ENCODE measurements around the gene SH3TC2.
"Not testable (repeated sequence)": the region's sequence is repeated elsewhere in the genome, so short reads cannot be mapped to it uniquely, and the experiment has no call there.

The SH3TC2 gene

GRCh38 chr5:149063017-149063687, at the start of gene SH3TC2:
Gene SH3TC2 (minus strand): TSS chr5:149063062. CDS start chr5:149063022, 40 bp downstream.
- Mint-ChIP-seq H3K4me1 (no peaks in the 10 kb centered on the region), H3K36me3 (peaks cover 2% of the 10 kb centered on the region), H3K27ac (no peak within 1 kb of the TSS), H3K27me3 (peaks cover 13% of the 10 kb centered on the region), H3K4me3 (no peak within 1 kb of the TSS), H3K9me3 (peaks cover 9% of the 10 kb centered on the region)
- no peak for ATAC-seq (ENCODE audit: low read depth)
- DNase-seq (ENCODE audit: low spot score in 2 of 2) = no peak

- Mint-ChIP-seq H3K27me3 (peaks cover 6% of the 10 kb centered on the region), H3K4me3 (no peak overlapping the region), H3K4me1 (no peaks in the 10 kb centered on the region), H3K27ac (no peak overlapping the region), H3K9me3 (no peaks in the 10 kb centered on the region), H3K36me3 (no peaks in the 10 kb centered on the region)
- ATAC-seq (ENCODE audit: low read depth) = no peak
- DNase-seq (ENCODE audit: low spot score in 2 of 2) = no peak
Observed at GRCh38 chr5:149110406-149110805, 47.5 kb upstream of the SH3TC2 start.

GRCh38 chr5:149108651-149109280, 45.9 kb upstream of the SH3TC2 start:
- Mint-ChIP-seq H3K27me3 (peaks cover 6% of the 10 kb centered on the region), H3K27ac (no peak overlapping the region), H3K4me1 (no peaks in the 10 kb centered on the region), H3K4me3 (no peak overlapping the region), H3K9me3 (no peaks in the 10 kb centered on the region), H3K36me3 (no peaks in the 10 kb centered on the region)
- DNase-seq (ENCODE audit: low spot score in 2 of 2) (no peak), ATAC-seq (ENCODE audit: low read depth) (no peak)

- Mint-ChIP-seq H3K4me1 (no peaks in the 10 kb centered on the region), H3K9me3 (peaks cover 26% of the 10 kb centered on the region), H3K4me3 (no peak overlapping the region), H3K36me3 (peaks cover 4% of the 10 kb centered on the region), H3K27me3 (peaks cover 2% of the 10 kb centered on the region), H3K27ac (no peak overlapping the region)
- DNase-seq (ENCODE audit: low spot score in 2 of 2) (no peak), ATAC-seq (ENCODE audit: low read depth) (no peak)
Observed at GRCh38 chr5:149100331-149100730, 37.5 kb upstream of the SH3TC2 start.

GRCh38 chr5:149099920-149100319, 37.1 kb upstream of the SH3TC2 start:
- no peak overlapping the region for H3K4me3 Mint-ChIP-seq
- DNase-seq (ENCODE audit: low spot score in 2 of 2) = no peak
- no peak overlapping the region for H3K27ac Mint-ChIP-seq
- H3K9me3 Mint-ChIP-seq = peaks cover 26% of the 10 kb centered on the region
- H3K36me3 Mint-ChIP-seq = peaks cover 4% of the 10 kb centered on the region
- H3K4me1 Mint-ChIP-seq = no peaks in the 10 kb centered on the region
- peaks cover 2% of the 10 kb centered on the region for H3K27me3 Mint-ChIP-seq
- no peak for ATAC-seq (ENCODE audit: low read depth)

GRCh38 chr5:149094996-149095395, 32.1 kb upstream of the SH3TC2 start:
- no peaks in the 10 kb centered on the region for H3K4me1 Mint-ChIP-seq
- peaks cover 8% of the 10 kb centered on the region for H3K27me3 Mint-ChIP-seq
- H3K4me3 Mint-ChIP-seq = no peak overlapping the region
- DNase-seq (ENCODE audit: low spot score in 2 of 2) = no peak
- peaks cover 15% of the 10 kb centered on the region for H3K9me3 Mint-ChIP-seq
- H3K36me3 Mint-ChIP-seq = peaks cover 2% of the 10 kb centered on the region
- H3K27ac Mint-ChIP-seq = no peak overlapping the region
- ATAC-seq (ENCODE audit: low read depth) = no peak

GRCh38 chr5:149093625-149094024, 30.8 kb upstream of the SH3TC2 start:
- Mint-ChIP-seq H3K9me3 (peaks cover 6% of the 10 kb centered on the region), H3K27ac (no peak overlapping the region), H3K27me3 (peaks cover 10% of the 10 kb centered on the region), H3K36me3 (no peaks in the 10 kb centered on the region), H3K4me1 (no peaks in the 10 kb centered on the region), H3K4me3 (no peak overlapping the region)
- DNase-seq (ENCODE audit: low spot score in 2 of 2) = no peak
- no peak for ATAC-seq (ENCODE audit: low read depth)

- H3K4me1 Mint-ChIP-seq = no peaks in the 10 kb centered on the region
- ATAC-seq (ENCODE audit: low read depth) = no peak
- DNase-seq (ENCODE audit: low spot score in 2 of 2) = no peak
- peaks cover 4% of the 10 kb centered on the region for H3K9me3 Mint-ChIP-seq
- no peak overlapping the region for H3K4me3 Mint-ChIP-seq
- peaks cover 18% of the 10 kb centered on the region for H3K27me3 Mint-ChIP-seq
- no peaks in the 10 kb centered on the region for H3K36me3 Mint-ChIP-seq
- H3K27ac Mint-ChIP-seq = no peak overlapping the region
Observed at GRCh38 chr5:149089796-149090195, 26.9 kb upstream of the SH3TC2 start.

- Mint-ChIP-seq H3K9me3 (peaks cover 4% of the 10 kb centered on the region), H3K27me3 (peaks cover 19% of the 10 kb centered on the region), H3K27ac (no peak overlapping the region), H3K4me1 (no peaks in the 10 kb centered on the region), H3K4me3 (no peak overlapping the region), H3K36me3 (no peaks in the 10 kb centered on the region)
- DNase-seq (ENCODE audit: low spot score in 2 of 2) (no peak), ATAC-seq (ENCODE audit: low read depth) (no peak)
Observed at GRCh38 chr5:149088686-149089085, 25.8 kb upstream of the SH3TC2 start.

- no peak for DNase-seq (ENCODE audit: low spot score in 2 of 2)
- no peaks in the 10 kb centered on the region for H3K36me3 Mint-ChIP-seq
- H3K4me1 Mint-ChIP-seq = no peaks in the 10 kb centered on the region
- H3K4me3 Mint-ChIP-seq = no peak overlapping the region
- H3K9me3 Mint-ChIP-seq = peaks cover 3% of the 10 kb centered on the region
- H3K27ac Mint-ChIP-seq = no peak overlapping the region
- H3K27me3 Mint-ChIP-seq = peaks cover 11% of the 10 kb centered on the region
- no peak for ATAC-seq (ENCODE audit: low read depth)
Observed at GRCh38 chr5:149083846-149084245, 21.0 kb upstream of the SH3TC2 start.

- Mint-ChIP-seq H3K4me1 (no peaks in the 10 kb centered on the region), H3K27me3 (peaks cover 11% of the 10 kb centered on the region), H3K9me3 (peaks cover 3% of the 10 kb centered on the region), H3K4me3 (no peak overlapping the region), H3K27ac (no peak overlapping the region), H3K36me3 (no peaks in the 10 kb centered on the region)
- no peak for ATAC-seq (ENCODE audit: low read depth)
- no peak for DNase-seq (ENCODE audit: low spot score in 2 of 2)
Observed at GRCh38 chr5:149082271-149082670, 19.4 kb upstream of the SH3TC2 start.

GRCh38 chr5:149080294-149080693, 17.4 kb upstream of the SH3TC2 start:
- Mint-ChIP-seq H3K4me1 (no peaks in the 10 kb centered on the region), H3K36me3 (peaks cover 4% of the 10 kb centered on the region), H3K27ac (no peak overlapping the region), H3K9me3 (peaks cover 6% of the 10 kb centered on the region), H3K27me3 (peaks cover 8% of the 10 kb centered on the region), H3K4me3 (no peak overlapping the region)
- ATAC-seq (ENCODE audit: low read depth) = no peak
- DNase-seq (ENCODE audit: low spot score in 2 of 2) = no peak

- ATAC-seq (ENCODE audit: low read depth) (no peak), DNase-seq (ENCODE audit: low spot score in 2 of 2) (no peak)
- Mint-ChIP-seq H3K27ac (no peak overlapping the region), H3K36me3 (peaks cover 4% of the 10 kb centered on the region), H3K27me3 (peaks cover 10% of the 10 kb centered on the region), H3K4me3 (no peak overlapping the region), H3K9me3 (peaks cover 6% of the 10 kb centered on the region), H3K4me1 (no peaks in the 10 kb centered on the region)
Observed at GRCh38 chr5:149079883-149080282, 17.0 kb upstream of the SH3TC2 start.

GRCh38 chr5:149074071-149074470, 11.2 kb upstream of the SH3TC2 start:
- not testable (repeated sequence) for H3K9me3 Mint-ChIP-seq, H3K27ac Mint-ChIP-seq
- H3K27me3 Mint-ChIP-seq = peaks cover 20% of the 10 kb centered on the region

GRCh38 chr5:149073213-149073612, 10.4 kb upstream of the SH3TC2 start:
- peaks cover 7% of the 10 kb centered on the region for H3K9me3 Mint-ChIP-seq
- no peak overlapping the region for H3K27ac Mint-ChIP-seq
- H3K4me3 Mint-ChIP-seq = no peak overlapping the region
- DNase-seq (ENCODE audit: low spot score in 2 of 2) = no peak
- H3K4me1 Mint-ChIP-seq = no peaks in the 10 kb centered on the region
- no peak for ATAC-seq (ENCODE audit: low read depth)
- H3K27me3 Mint-ChIP-seq = peaks cover 20% of the 10 kb centered on the region
- H3K36me3 Mint-ChIP-seq = peaks cover 4% of the 10 kb centered on the region

More at GRCh38 chr5:149074071-149074470, 11.2 kb upstream of the SH3TC2 start:
- H3K4me3 Mint-ChIP-seq; ATAC-seq (ENCODE audit: low read depth); DNase-seq (ENCODE audit: low spot score in 2 of 2); H3K36me3 Mint-ChIP-seq; H3K4me1 Mint-ChIP-seq: not testable (repeated sequence)
